ENCODE measurements around the gene TMEM221.
A peak's percentile ranks its signal among the peaks of the same experiment; 100 is the strongest.

Gene TMEM221

GRCh38 chr19:17404015-17404414, 44.5 kb downstream of the TMEM221 start:
- no peak for TF ChIP-seq CTCF (conservative IDR thresholded peaks at IDR 0.05; ENCODE audit: low read depth)
- CTCF ChIA-PET = no interaction called here
- POLR2A ChIA-PET (ENCODE audit: low non-redundant PET) = interaction anchor here (0.5 kb wide), 1 partner anchor 391 kb away, joined by 4 read pairs; the partner anchor contains the start of gene B3GNT3
- DNase-seq (ENCODE audit: low spot score) = no peak
- peak overlapping the region; percentile 12; the same call in 1 of the 2 replicates for H3K27ac ChIP-seq

GRCh38 chr19:17402982-17403855, 45.2 kb downstream of the TMEM221 start:
- CTCF ChIA-PET = interaction anchor here (0.6 to 0.7 kb wide), 3 partner anchors 54 to 154 kb away, joined by 3 to 5 read pairs (median 4); no protein-coding TSS in a partner anchor
- H3K27ac ChIP-seq = peak overlapping the region; percentile 12; the same call in 1 of the 2 replicates
- no peak for TF ChIP-seq CTCF (conservative IDR thresholded peaks at IDR 0.05; ENCODE audit: low read depth)
- POLR2A ChIA-PET (ENCODE audit: low non-redundant PET) = interaction anchor here (0.5 kb wide), 1 partner anchor 392 kb away, joined by 4 read pairs; the partner anchor contains the start of gene B3GNT3
- peak; percentile 87 for DNase-seq (ENCODE audit: low spot score)

- CTCF ChIA-PET = no interaction called here
- POLR2A ChIA-PET (ENCODE audit: low non-redundant PET) = no interaction called here
- no peak for TF ChIP-seq CTCF (conservative IDR thresholded peaks at IDR 0.05; ENCODE audit: low read depth)
- H3K27ac ChIP-seq = no peak overlapping the region
- no peak for DNase-seq (ENCODE audit: low spot score)
These were observed 46.8 kb downstream of the TMEM221 start for GRCh38 chr19:17401628-17402027.

- ChIA-PET POLR2A (ENCODE audit: low non-redundant PET) (interaction anchor here (0.5 kb wide), 1 partner anchor 21 kb away, joined by 3 read pairs; the partner anchor contains the start of gene MVB12A), CTCF (interaction anchor here (1.7 kb wide), 1 partner anchor 67 kb away, joined by 5 read pairs; no protein-coding TSS in a partner anchor)
- TF ChIP-seq CTCF (conservative IDR thresholded peaks at IDR 0.05; ENCODE audit: low read depth) = no peak
- no peak overlapping the region for H3K27ac ChIP-seq
- no peak for DNase-seq (ENCODE audit: low spot score)
These were observed 49.5 kb downstream of the TMEM221 start for GRCh38 chr19:17398902-17399527.

- DNase-seq (ENCODE audit: low spot score) = peak; percentile 74
- H3K27ac ChIP-seq = 0 out of 2 replicates have a peak overlapping the region, but pooled peaks have one; percentile 8
- ChIA-PET POLR2A (ENCODE audit: low non-redundant PET) (interaction anchor here (0.7 kb wide), 2 partner anchors 25 to 94 kb away, joined by 3 to 5 read pairs; partner anchors contain the start of gene MVB12A), CTCF (interaction anchor here (0.6 kb wide), 2 partner anchors 9 to 65 kb away, joined by 3 read pairs; no protein-coding TSS in a partner anchor)
- peak; percentile 78 for TF ChIP-seq CTCF (conservative IDR thresholded peaks at IDR 0.05; ENCODE audit: low read depth)
These were observed 53.5 kb downstream of the TMEM221 start for GRCh38 chr19:17394891-17395415.

- DNase-seq (ENCODE audit: low spot score) = no peak
- no peak within 1 kb of the TSS for H3K27ac ChIP-seq
- ChIA-PET POLR2A (ENCODE audit: low non-redundant PET) (no interaction called here), CTCF (interaction anchor here (0.6 to 2.1 kb wide), 2 partner anchors 10 to 101 kb away, joined by 3 to 8 read pairs; no protein-coding TSS in a partner anchor)
- no peak for TF ChIP-seq CTCF (conservative IDR thresholded peaks at IDR 0.05; ENCODE audit: low read depth)
These were observed 54.6 kb downstream of the TMEM221 start, which contains the start of gene CCDC194 for GRCh38 chr19:17393914-17394313. Gene CCDC194 (minus strand): TSS chr19:17394196. CDS start chr19:17394158, 38 bp downstream.

All from RWPE1 (cell line).